AG04450 (cell line): ENCODE data around the gene OTUB2. TPM values are rescaled to one million over a fixed set of nuclear protein-coding genes. Genes with fewer than 3 reads are reported as not detected.

ENCODE experiments used
- CTCF ChIA-PET: fragments of 300-600, 350-600 bp; formaldehyde crosslinking; extraction: SDS; loops from one replicate; lab custom pipeline; 2022; ENCODE audit warnings: antibody characterized with exemption, inconsistent platforms; lab: Charles Lee
- POLR2A ChIA-PET: fragments of 350-600 bp; formaldehyde crosslinking; extraction: SDS; loops from one replicate; lab custom pipeline; 2021; ENCODE audit warnings: antibody characterized with exemption, inconsistent platforms; lab: Yijun Ruan, JAX
- DNase-seq: peaks from one replicate; pipeline ENCODE4 v3.0.0-alpha.2; 2011; ENCODE audit warnings: low read depth, low spot score
- H3K27ac ChIP-seq: one replicate; pipeline ENCODE4 v1.5.1; 2012; ENCODE audit warnings: low read depth, low read length, control low read depth
- H3K27me3 ChIP-seq: one replicate; pipeline ENCODE4 v1.6.0; 2012; ENCODE audit warnings: low read length; ENCODE audit not compliant: control insufficient read depth, insufficient read depth
- H3K4me3 ChIP-seq: 2 replicates; pipeline ENCODE4 v1.5.1; 2011; ENCODE audit warnings: mild to moderate bottlenecking, low read depth, low read length, control low read depth
- H3K9me3 ChIP-seq: 2 replicates; pipeline ENCODE4 v1.5.1; 2012; ENCODE audit warnings: low read length; ENCODE audit not compliant: control insufficient read depth, insufficient read depth
- CTCF ChIP-seq: IDR thresholded peaks from 2 replicates; pipeline ENCODE4 v1.5.1; 2011; ENCODE audit warnings: low read depth, low read length, control low read depth, inconsistent platforms
- polyA plus RNA-seq: library from polyadenylated mRNA; depleted of rRNA; stranded (reverse); fragments of >200 nt; gene quantifications from 2 replicates; pipeline ENCODE4 v1.2.3, GENCODE V29; 2011; rRNA removed

OTUB2 gene
- polyA plus RNA-seq, 1 experiment, result 2.3 TPM

GRCh38 chr14:94088516-94088915 is 62.4 kb downstream of the OTUB2 start:
- no peak for TF ChIP-seq CTCF
- POLR2A ChIA-PET, result no interaction called here
- H3K27ac ChIP-seq, result no peak overlapping the region
- CTCF ChIA-PET, result interaction anchor here (0.9 to 1.3 kb wide), 3 partner anchors 43 to 149 kb away, joined by 3 to 4 read pairs (median 4); no protein-coding TSS in a partner anchor
- H3K27me3 ChIP-seq, result no peaks in the 10 kb centered on the region
- no peak for DNase-seq
- H3K4me3 ChIP-seq, result no peak overlapping the region
- no peaks in the 10 kb centered on the region for H3K9me3 ChIP-seq

- no peak for TF ChIP-seq CTCF
- Histone ChIP-seq H3K27me3 (no peaks in the 10 kb centered on the region), H3K27ac (no peak overlapping the region), H3K9me3 (no peaks in the 10 kb centered on the region), H3K4me3 (no peak overlapping the region)
- DNase-seq, result no peak
- ChIA-PET CTCF (interaction anchor here (1.5 kb wide), 1 partner anchor 91 kb away, joined by 3 read pairs; no protein-coding TSS in a partner anchor), POLR2A (no interaction called here)
Measured at GRCh38 chr14:94089479-94089878, 63.3 kb downstream of the OTUB2 start.

GRCh38 chr14:94093418-94093817 is 67.3 kb downstream of the OTUB2 start:
- Histone ChIP-seq H3K27ac (no peak overlapping the region), H3K9me3 (no peaks in the 10 kb centered on the region), H3K4me3 (no peak overlapping the region), H3K27me3 (no peaks in the 10 kb centered on the region)
- TF ChIP-seq CTCF, result no peak
- ChIA-PET POLR2A (no interaction called here), CTCF (interaction anchor here (1.2 kb wide), 2 partner anchors 39 to 43 kb away, joined by 3 read pairs; no protein-coding TSS in a partner anchor)
- DNase-seq, result no peak

GRCh38 chr14:94097091-94097490 is 71.0 kb downstream of the OTUB2 start:
- ChIA-PET POLR2A (no interaction called here), CTCF (interaction anchor here (0.6 to 2.1 kb wide), 3 partner anchors 10 to 144 kb away, joined by 3 to 7 read pairs (median 4); no protein-coding TSS in a partner anchor)
- Histone ChIP-seq H3K27ac (no peak overlapping the region), H3K9me3 (no peaks in the 10 kb centered on the region), H3K27me3 (no peaks in the 10 kb centered on the region), H3K4me3 (no peak overlapping the region)
- TF ChIP-seq CTCF, result no peak
- DNase-seq, result no peak

Other genes with a start within 250 kb of the OTUB2 start
- not detected in 2 replicates for gene PRIMA1, start 237.9 kb upstream of the OTUB2 start, polyA plus RNA-seq
- not detected in 2 replicates for gene FAM181A, start 99.0 kb upstream of the OTUB2 start, polyA plus RNA-seq
- 1.6 and 2.0 TPM in 2 replicates for gene ASB2, start 49.8 kb upstream of the OTUB2 start, polyA plus RNA-seq
- gene CCDC197, start 29.0 kb upstream of the OTUB2 start, polyA plus RNA-seq, result not detected in 2 replicates
- 145 and 159 TPM in 2 replicates for gene DDX24, start 54.9 kb downstream of the OTUB2 start, polyA plus RNA-seq
- 9.2 and 12.5 TPM in 2 replicates for gene IFI27L1, start 55.0 kb downstream of the OTUB2 start, polyA plus RNA-seq
- 0.94 and 1.4 TPM in 2 replicates for gene IFI27, start 84.4 kb downstream of the OTUB2 start, polyA plus RNA-seq
- gene IFI27L2, start 103.3 kb downstream of the OTUB2 start, polyA plus RNA-seq, result 81.9 and 122 TPM in 2 replicates
- 0.60 and 0.65 TPM in 2 replicates for gene PPP4R4, start 148.0 kb downstream of the OTUB2 start, polyA plus RNA-seq